Measurements from ENCODE around the gene NR3C2.
"Not testable (repeated sequence)": the region's sequence is repeated elsewhere in the genome, so short reads cannot be mapped to it uniquely, and the experiment has no call there.

The NR3C2 gene

DNA sequence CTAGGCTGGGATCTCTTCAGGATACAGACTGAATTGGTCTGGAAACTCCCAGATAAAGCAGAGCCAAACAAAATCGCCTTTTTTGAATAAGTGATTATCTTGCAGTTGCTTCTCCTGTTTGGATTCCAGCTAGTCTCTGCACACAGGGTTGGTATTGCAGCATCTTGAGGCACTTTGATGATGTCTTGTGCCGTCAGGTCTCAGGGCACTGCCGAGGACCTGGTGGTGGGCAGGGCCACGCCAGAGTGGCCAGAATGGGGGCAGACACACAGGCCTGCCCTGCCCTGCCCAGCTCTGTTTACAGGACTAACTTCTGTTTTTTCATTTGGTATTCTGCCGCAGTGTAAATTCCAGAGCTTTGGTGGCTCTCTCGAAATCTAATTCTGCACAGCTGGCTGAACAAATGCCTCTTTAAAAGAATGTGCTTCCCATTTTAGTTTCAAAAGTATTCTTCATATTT is 276.1 kb downstream of the NR3C2 start:
- no peak for DNase-seq (ENCODE audit: low read depth)

DNA sequence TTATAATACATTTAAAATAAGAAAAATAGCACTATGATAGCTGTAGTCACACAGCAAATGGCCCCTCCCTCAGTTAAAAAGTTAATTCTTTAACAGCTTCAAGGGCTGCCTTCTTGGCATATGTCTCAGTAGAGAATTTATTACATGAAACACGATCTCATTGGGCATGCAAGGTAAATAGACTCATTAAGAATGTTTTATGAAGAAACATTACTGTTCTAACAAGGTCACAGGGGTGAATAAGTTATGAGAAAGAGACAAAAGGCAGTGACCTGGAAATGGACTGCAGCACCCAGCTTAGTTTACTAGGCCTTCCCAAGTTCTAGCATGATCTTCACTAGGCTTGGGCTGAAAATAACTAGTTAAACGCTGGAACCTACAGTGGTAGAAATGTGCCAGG is 277.7 kb downstream of the NR3C2 start:
- DNase-seq (ENCODE audit: low read depth): no peak

DNA sequence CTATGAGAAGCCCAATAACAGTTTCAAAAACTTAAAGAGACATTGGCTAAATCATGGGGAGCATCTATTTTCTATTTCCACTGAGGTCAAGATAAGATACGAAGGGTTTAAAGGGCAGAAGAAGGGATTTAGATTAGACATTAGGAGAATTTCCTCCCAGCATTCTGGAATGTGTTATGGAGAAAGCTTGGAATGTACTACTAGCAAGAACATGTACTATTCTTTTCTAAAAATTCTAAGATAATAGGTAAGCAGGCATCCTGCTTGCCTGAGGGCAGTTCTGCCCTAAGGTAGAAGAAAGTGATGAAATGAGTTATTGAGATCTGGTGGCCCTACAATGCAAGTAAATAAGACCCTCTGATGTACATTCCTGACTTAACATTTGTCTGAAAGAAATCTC is 279.2 kb downstream of the NR3C2 start:
- DNase-seq (ENCODE audit: low read depth): no peak

DNA sequence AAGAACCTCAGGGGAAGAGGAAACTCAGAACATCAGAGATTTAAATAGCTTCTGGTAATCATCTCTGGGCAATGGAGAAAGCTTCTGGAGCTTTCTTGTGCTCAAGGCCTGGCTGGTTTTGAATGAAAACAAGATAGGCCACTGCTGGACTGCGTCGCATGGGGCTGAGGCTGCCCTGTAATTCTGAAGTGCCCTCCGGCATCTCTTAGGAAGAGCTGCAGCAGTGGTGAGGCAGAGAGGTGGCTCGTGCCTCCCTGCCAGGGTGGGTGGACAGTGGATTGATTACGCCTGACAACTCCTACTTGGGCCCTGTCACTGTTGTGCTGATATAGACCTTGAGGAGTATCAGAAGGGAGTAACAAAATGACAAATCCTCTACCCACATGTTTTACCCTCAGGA is 279.7 kb downstream of the NR3C2 start:
- DNase-seq (ENCODE audit: low read depth): no peak

DNA sequence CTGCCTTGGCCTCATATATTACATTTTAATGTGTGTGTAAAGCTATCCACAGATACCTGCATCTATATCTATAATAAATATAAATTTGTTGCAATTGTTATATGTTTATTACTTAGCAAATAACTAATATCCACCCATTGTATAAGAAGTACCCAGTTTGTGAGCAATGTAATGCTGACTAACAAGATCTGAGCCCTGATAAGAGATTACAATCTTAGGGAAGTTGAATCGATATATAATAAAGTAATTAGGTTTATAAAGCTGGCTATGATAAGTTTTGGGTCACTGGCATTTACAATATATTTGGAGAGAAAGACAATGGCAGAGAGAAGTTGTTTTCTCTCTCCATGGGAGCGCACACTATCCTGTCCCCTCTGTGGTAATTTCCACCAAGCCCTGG is 280.6 kb downstream of the NR3C2 start:
- no peak for DNase-seq (ENCODE audit: low read depth)

DNA sequence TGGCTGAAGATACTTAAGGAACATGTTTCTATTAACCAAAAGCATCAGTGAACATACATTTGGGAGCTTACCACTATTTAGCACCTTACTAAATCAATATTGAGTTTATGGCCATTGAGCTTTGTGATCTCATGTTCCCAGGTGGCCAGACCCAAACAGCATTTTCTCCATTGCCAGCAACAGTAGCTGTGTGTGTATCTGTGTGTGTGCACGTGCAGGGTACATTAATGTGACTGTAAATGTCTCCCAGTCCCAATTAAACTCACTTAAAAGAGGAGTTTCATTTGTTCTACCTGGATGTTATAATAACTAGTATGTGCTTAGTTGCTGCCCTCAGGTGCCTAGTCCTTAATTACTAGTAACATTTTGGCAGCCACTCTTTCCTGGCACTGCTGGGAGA is 282.4 kb downstream of the NR3C2 start:
- no peak for DNase-seq (ENCODE audit: low read depth)

DNA sequence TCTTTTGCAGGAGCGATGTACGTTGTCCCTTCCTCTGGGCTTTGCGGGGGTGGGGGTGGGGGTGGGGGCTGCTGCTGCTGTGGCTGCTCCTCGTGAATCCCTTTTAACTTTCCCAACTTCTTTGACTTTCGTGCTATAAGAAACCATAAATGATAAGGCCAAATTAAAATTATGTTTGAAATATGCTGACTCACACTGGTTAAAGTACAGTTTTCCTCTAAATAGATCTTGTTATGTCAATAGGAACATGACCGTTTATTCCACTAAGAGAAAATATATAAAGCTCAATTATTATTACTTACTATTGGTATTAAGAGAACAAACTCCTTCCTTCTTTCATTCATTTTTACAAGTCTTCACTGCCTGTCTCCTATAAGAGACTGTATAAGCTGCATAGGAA is 287.4 kb downstream of the NR3C2 start:
- no peak for DNase-seq (ENCODE audit: low read depth)

DNA sequence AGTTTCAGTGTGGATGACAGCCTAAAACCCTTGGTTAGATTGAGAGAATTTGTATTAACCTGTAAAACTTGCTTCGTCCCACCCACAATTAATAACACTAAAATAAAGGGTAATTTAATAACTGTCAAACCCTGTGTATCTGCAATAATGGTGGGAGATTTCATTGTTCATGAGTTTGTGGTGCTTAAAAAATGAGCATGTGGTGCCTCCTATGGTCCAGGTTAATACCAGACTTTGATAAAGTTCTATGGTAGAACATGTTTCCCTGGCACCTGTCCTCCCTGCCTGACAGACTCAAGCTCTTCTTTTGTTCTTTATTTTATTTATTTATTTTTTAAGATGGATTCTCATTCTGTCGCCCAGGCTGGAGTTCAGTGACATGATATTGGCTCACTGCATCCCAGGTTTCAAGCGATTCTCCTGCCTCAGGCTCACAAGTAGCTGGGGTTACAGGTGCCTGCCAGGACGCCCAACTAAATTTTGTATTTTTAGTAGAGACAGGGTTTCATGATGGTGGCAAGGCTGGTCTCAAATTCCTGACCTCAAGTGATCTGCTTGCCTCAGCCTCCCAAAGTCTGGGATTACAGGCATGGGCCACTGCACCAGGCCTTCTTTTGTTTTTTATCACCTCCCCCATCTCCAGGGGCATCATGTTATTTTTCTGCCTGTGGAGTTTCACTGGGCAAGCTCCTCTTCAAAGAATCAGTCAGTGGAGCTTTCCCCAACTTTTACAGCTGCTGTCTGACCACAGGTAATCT is 289.2 kb downstream of the NR3C2 start:
- no peak for DNase-seq (ENCODE audit: low read depth)

DNA sequence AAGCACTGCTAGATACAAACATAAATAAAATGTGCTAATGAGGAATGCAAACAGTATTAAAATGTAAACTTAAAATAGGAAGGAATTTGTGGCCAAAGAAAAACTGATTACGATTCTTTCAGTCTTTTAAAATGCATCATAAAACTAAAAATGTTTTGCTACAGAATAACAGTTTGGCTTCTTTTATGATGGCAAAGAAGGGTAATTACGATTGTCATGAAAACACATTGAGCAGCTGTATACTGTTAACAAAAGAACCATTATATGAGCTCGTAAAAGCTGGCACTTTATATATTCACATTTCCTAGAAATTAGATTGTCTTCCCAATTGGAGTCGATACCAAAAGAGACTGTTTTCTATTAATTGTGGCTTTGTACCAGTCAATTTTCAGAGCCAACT is 290.4 kb downstream of the NR3C2 start:
- no peak for DNase-seq (ENCODE audit: low read depth)

DNA sequence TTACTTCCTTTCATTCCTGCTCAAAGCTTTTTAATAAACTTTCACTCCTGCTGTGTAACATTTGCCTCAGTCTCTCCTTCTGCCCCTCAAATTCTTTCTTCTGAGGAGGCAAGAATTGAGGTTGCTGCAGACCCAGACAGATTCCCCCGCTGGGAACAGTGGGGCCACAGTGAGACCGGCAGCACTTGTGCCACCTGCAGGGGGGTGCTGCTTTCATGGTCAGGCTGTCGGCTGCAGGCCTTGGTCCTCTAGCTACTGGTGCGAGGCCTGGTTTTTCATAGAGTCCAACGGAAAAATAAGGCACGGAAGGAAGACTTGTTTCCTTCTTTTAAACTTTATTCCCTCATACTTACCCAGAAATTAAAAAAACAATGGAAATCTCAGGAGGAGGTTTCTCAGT is 296.7 kb downstream of the NR3C2 start:
- no peak for DNase-seq (ENCODE audit: low read depth)

DNA sequence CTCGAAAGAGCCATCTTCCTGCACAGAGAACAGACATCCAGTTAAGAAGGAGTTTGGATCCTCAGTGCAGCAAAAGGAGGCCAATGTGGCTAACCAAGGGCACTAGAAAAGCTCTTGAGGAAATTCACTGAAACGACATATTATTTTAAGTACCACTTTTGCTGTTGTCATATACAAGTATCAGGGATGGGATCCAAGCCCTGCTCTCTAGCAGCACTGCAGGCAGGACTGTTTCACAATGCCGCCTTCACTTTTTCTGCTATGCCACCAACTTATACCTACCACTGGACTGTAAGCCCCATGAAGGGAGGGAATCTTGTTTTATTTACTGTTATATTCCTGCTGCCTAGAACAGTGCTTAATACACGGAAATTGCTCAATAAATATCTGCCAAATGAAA is 299.0 kb downstream of the NR3C2 start:
- DNase-seq (ENCODE audit: low read depth): no peak

DNA sequence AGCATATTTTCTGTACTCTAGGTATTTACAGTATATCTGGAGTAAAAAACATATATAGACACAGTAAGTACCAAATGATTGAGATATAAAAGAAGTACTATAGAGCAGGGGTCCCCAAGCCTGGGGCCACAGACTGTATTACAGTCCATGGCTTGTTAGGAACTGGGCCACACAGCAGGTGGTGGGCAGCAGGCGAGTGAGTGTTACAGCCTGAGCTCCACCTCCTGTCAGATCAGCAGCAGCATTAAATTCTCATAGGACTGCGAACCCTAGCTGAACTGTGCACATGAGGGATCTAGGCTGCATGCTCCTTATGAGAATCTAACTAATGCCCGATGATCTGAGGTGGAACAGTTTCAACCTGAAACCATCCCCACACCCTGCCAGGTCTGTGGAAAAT is 300.7 kb downstream of the NR3C2 start:
- DNase-seq (ENCODE audit: low read depth): no peak

DNA sequence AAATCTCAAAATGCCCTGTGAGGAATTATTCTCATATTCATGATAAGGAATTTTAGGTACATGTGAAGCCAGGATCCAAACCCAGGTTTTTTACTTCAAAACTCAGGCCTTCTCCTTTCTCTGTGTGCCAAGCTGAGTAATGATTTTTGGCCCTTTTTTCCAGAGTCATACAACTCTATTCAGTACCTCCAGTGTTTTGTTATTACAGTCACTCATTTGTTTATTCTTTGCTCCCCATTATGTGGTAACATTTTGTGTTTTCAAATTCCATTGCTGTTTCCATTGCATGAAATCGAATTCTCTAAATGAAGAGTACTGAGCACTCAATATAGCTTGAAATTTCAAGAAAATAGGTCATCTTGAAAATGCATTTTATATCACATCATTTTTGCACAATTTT is 315.4 kb downstream of the NR3C2 start:
- DNase-seq (ENCODE audit: low read depth): no peak

DNA sequence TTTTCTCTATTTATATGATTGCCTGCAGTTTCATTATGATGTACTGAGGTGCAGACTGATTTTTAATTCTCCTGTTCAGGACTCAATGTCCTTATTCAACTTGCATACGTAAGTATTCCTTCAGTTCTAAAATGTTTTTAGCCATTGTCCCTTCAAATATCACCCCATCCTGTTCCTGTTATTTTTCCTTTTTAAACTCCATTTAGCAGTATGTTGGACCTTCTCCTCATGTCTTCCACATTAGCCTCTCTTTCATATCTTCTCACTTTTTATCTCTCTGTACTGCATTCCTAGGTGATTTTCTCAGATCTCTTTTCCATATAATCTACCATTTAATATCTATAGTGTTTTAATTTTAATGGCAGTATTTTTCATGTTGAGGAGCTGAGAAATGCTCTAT is 317.7 kb downstream of the NR3C2 start:
- no peak for DNase-seq (ENCODE audit: low read depth)

DNA sequence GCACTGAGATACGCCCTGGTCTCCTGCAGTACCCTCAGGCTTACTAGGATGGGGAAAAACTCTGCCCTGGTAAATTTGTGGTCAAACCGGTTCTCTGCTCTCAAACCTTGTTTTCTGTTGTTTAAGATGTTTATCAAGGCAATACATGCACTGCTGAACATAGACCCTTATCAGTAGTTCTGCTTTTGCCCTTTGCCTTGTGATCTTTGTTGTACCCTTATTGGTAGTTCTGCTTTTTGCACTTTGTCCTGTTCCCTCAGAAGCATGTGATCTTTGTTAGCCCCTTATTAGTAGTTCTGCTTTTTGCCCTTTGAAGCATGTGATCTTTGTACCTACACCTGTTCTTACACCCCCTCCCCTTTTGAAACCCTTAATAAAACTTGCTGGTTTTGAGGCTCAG is 319.1 kb downstream of the NR3C2 start:
- DNase-seq (ENCODE audit: low read depth): not testable (repeated sequence)

DNA sequence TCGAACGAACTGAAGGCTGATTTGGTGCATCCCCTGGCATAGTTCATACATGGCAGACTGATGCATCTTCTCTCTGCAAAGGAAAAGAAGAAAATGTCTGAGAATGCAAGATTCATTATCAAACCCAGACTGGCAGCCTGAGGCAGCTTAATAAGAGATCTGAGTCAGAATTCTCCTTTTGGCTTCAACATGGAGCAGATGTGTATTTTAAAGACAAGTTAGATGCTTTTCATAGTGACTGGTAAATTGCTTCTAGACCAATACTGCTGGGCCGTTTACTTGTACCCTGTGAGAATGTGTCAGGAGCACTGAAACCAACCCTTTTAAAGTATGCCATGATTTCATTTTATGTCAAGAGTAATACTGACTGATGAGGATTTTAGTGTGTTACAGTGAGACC is 322.0 kb downstream of the NR3C2 start:
- DNase-seq (ENCODE audit: low read depth): no peak

DNA sequence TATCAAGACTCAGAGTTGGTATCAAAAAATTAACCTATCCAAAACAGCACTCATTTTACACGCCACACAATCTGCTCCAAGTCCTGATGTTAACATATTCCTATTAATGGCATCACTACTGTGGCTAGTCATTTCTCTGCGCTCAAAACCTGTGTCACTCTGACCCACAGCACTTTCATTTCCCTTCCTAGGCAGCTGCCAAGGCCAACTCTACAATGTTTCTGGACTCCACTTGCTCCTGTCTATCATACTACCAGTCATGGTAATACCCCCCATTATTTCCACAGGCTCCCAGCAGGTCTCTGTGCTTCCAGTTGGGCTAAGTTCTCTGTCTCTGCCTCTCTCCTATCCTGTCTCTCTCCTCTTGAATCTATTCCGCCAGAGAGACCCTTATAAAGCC is 323.6 kb downstream of the NR3C2 start:
- DNase-seq (ENCODE audit: low read depth): no peak

DNA sequence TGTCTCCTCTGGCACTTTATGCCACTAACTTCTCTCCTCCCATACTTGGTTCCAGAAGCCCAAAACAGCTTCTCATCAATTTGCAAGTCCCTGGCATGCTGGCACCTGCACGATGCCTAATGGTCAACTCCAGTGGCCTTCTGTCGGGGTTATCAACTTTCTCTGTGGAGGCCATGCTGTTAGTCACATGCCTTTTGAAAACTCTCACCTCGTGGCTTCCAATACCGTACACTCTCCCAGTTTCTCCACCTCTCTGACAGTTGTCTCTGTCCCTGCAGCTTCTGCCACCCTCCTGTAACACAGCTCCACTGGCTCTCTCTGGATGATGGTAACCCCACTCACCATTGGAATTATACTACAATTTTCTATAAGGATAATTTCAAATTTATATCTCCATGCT is 324.0 kb downstream of the NR3C2 start:
- no peak for DNase-seq (ENCODE audit: low read depth)

DNA sequence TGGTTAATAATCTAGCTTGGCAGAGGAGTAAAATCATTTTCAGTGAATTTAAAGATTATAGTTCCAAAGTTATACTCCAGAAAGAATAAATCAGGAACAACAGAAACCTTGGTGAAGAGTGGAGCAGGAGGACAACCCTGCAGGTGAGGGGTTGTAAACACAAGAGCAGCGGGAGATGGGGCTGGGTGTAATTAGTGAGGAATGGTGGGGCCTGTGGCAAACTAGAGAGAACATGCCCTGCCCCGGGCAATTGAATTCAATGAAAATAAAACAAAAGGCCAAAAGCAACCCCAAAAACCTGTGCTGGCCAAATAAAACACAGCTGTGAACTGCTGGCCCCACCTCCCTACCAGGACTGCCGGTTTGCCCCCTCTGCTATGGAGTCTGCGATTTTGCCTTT is 325.2 kb downstream of the NR3C2 start:
- no peak for DNase-seq (ENCODE audit: low read depth)

DNA sequence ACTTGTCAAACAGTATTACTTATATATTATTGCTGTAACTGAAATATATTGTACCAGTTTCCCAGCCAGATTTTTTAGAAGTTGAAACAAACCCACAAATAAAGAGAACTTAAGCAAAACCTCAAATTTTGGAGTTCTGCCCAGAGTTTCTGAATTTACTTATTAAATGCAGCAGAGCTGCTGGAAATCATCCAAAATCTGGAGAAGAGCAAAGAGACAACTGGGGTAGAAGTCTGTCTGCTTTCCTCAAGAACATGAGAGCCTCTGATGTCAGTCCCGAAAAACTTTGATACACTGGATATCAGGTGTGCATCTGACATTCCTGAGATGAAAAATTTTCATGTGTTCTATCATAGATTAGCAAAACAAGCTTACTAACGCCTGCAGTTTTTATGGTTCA is 325.9 kb downstream of the NR3C2 start:
- DNase-seq (ENCODE audit: low read depth): no peak

DNA sequence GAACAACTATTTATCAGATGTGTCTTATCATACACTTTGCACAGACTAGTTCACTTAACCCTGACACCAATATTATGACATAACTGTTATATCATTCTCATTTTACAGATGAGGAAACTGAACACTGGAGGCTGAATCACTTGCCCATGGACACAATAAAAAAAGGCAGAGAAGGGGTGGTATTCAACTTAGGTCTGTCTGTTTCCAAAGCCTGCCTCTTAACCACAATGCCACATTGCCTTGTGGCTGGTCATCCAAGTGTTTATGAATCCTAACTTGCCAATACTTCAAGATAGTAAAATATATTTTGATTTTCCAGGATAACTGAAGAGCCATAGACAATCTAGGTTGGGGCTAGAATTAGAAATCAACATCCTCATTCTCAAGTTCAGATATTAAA is 327.8 kb downstream of the NR3C2 start:
- no peak for DNase-seq (ENCODE audit: low read depth)

DNA sequence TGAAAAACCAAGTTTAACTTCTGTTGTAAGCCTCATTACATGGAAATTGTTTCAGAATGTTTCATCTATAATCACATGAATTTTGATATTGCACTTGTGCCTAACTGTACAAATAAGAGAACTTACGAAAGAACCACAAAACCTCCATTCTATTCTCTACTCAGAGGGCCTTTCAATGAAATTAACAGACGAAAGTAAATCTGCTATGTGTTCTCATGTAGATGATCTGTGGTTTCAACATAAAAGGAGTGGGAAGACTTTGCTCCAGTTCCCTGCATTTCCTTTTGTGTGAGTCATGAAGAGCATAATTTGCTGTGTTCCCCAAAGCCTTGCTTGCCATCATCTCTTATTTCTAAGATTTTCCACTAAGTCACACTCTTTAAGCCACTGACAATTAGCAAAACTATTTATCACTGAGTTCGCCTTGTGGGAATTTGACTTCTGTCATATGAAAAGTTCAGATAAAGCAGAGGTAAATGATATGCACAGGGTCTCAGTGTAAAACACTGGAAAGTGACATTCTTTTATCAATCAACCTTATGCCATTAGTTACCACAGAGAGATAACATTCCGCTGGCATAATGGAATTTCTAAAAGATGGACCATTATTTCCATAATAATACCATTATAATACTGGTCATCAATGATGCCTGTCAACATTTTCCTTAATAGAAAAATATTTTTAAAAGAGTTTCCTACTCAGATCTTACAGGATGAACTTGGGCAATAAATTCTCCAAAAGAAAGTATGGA is 329.8 kb downstream of the NR3C2 start:
- no peak for DNase-seq (ENCODE audit: low read depth)

DNA sequence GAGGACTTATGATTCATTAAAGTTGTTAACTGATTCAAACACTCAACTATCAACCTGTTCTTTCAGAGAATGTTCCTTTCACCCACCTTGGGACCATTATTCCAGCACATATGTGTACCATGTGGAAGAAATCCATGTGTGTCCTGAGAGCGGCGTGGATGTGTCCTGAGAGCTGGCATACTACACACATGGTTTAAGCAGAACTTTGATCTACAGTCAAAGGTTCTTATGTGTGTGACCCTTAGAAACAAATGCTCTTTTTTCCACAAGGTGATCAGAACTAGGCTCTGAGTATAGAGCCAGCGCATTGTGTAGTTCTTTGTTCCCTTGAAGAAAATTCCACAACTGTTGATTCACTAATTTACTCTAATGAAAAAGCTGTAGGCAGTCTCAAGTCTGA is 332.0 kb downstream of the NR3C2 start:
- no peak for DNase-seq (ENCODE audit: low read depth)

DNA sequence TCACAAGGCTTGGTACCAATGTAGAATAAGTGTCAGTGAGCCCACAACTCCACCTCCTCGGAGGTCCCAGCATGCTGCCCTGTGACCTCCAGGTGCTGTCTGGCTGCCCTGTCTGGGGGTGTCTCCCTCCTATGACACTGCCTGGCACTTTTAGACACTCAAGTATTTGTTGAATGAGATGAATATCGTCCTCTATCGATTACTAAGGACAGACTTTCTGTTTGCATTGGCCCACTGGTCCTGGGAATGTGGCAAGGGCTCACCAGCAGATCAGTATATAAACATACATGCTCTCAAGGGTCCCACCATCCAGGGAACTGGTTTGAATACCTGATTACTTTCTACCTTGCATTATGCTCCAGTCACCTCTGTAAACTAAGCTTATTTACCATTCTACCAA is 333.0 kb downstream of the NR3C2 start:
- DNase-seq (ENCODE audit: low read depth): no peak

Data from stimulated activated CD8-positive, alpha-beta memory T cell treated with anti-CD3 and anti-CD28 coated beads, Interleukin-7, amount 100 ng/mL, for 24 hours (primary cell).